ENCODE measurements around the gene ATXN7L1. TPM values are rescaled to one million over a fixed set of nuclear protein-coding genes. Genes with fewer than 3 reads are reported as not detected.

Gene ATXN7L1
- total and polyA plus RNA-seq, 2 of the 8 experiments (the other 6 are each of a cell fraction or from before 2014, with no cell fraction given) = 14.3 to 34.0 TPM

DNA sequence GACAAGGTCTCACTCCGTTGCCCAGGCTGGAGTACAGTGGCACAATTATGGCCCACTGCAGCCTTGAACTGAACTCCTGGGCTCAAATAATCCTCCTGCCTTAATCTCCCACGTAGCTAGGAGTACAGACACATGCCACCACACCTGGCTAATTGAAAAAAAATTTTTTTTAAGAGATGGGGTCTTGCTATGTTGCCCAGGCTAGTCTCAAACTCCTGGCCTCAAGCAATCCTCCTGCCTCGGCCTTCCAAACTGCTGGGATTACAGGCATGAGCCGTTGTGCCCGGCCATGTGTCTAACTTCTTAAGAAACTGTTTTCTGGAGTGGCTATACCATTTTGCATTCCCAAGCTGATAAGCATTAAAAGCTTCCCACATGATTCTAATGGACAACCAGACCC is 285.6 kb downstream of the ATXN7L1 start:
- Histone ChIP-seq H3K9me3 (ENCODE audit: insufficient read depth in 2 of 2, low read depth in 1 of 2, low read length in 1 of 2) (no peaks in the 10 kb centered on the region), H2BK120ac (replicated peaks; ENCODE audit: low read depth, low read length) (no peak overlapping the region), H2BK12ac (ENCODE audit: low read depth, low read length) (no peak overlapping the region), H3K4me2 (ENCODE audit: insufficient read depth in 1 of 2, low read depth in 2 of 2, low read length in 2 of 2) (no peak overlapping the region), H3K4ac (replicated peaks; ENCODE audit: insufficient read length, low read depth, low read length) (no peak overlapping the region), H4K8ac (ENCODE audit: extremely low read depth, insufficient read depth, low read length) (no peak overlapping the region), H4K5ac (ENCODE audit: insufficient read length, low read depth, low read length) (no peak overlapping the region), H3K4me1 (replicated peaks in 1 of 4; ENCODE audit: control insufficient read depth in 3 of 4, insufficient read depth in 4 of 4, low read length in 3 of 4) (peaks cover 0 to 2% (median 0%) of the 10 kb centered on the region in 4 experiments; a peak in 1 of 7 replicates), H3K27ac (ENCODE audit: low read depth, low read length) (no peak overlapping the region), H2BK15ac (ENCODE audit: low read length) (no peak overlapping the region), H3K14ac (ENCODE audit: insufficient read length) (no peak overlapping the region), H2AFZ (ENCODE audit: low read length) (no peak overlapping the region), H3K23me2 (ENCODE audit: low read depth, low read length) (no peaks in the 10 kb centered on the region), H3K23ac (ENCODE audit: insufficient read length) (no peak overlapping the region), H2BK20ac (ENCODE audit: low read length) (no peak overlapping the region), H3K18ac (ENCODE audit: extremely low read depth, low read length) (no peak overlapping the region), H3K79me1 (ENCODE audit: low read depth, low read length) (no peaks in the 10 kb centered on the region), H3K36me3 (ENCODE audit: control insufficient read depth in 2 of 4, insufficient read depth in 4 of 4, low read length in 3 of 4) (no peaks in the 10 kb centered on the region), H2AK5ac (ENCODE audit: low read depth, low read length) (no peak overlapping the region), H2BK5ac (ENCODE audit: low read depth, low read length) (no peak overlapping the region), H3K56ac (replicated peaks; ENCODE audit: insufficient read length, low read depth, low read length) (no peak overlapping the region), H3K79me2 (ENCODE audit: control insufficient read depth in 1 of 2, insufficient read depth in 2 of 2, low read length in 2 of 2) (no peaks in the 10 kb centered on the region), H4K20me1 (replicated peaks in 1 of 2; ENCODE audit: control insufficient read depth in 1 of 2, insufficient read depth in 2 of 2, low read length in 2 of 2) (no peaks in the 10 kb centered on the region), H4K91ac (replicated peaks; ENCODE audit: insufficient read length, low read length) (no peak overlapping the region), H3K27me3 (replicated peaks in 1 of 4; ENCODE audit: control insufficient read depth in 3 of 4, extremely low read depth in 1 of 4, insufficient read depth in 3 of 4, low read length in 3 of 4) (no peaks in the 10 kb centered on the region), H3K9ac (replicated peaks in 1 of 4; ENCODE audit: extremely low read depth in 1 of 4, low read depth in 3 of 4, low read length in 3 of 4) (no peak overlapping the region), H3K4me3 (ENCODE audit: extremely low read depth in 1 of 4, insufficient read depth in 2 of 4, low read depth in 3 of 4, low read length in 4 of 4) (no peak overlapping the region)
- no peak for FAIRE-seq
- 87% methylated on average over 5 of the region's 5 CpGs; no CpG with 5 or more reads in 1 of the 2 experiments for WGBS, 2 experiments (ENCODE audit: extremely low coverage in 1 of 2, insufficient coverage in 1 of 2, insufficient read length in 1 of 2, insufficient replicate concordance in 2 of 2, low coverage in 1 of 2, low lambda C conversion rate in 2 of 2, missing lambda C conversion rate in 1 of 2)
- no peak for DNase-seq (ENCODE audit: low read depth in 1 of 2, low spot score in 2 of 2)
- POLR2A ChIA-PET (ENCODE audit: partially characterized antibody) = interaction anchor here (1.7 kb wide), 1 partner anchor 10 kb away, joined by 6 read pairs; the partner anchor contains the start of gene EFCAB10
- no peak for TF ChIP-seq CEBPB (IDR thresholded peaks at IDR 0.05; ENCODE audit: low read depth, low read length)
- CTCF ChIA-PET (ENCODE audit: partially characterized antibody) = interaction anchor here (1.2 to 2.9 kb wide), 7 partner anchors 9 to 553 kb away, joined by 3 to 13 read pairs (median 3); partner anchors contain the start of gene RINT1

Data from H1 (cell line).